Measurements from ENCODE around the gene SPTBN4.

DNA sequence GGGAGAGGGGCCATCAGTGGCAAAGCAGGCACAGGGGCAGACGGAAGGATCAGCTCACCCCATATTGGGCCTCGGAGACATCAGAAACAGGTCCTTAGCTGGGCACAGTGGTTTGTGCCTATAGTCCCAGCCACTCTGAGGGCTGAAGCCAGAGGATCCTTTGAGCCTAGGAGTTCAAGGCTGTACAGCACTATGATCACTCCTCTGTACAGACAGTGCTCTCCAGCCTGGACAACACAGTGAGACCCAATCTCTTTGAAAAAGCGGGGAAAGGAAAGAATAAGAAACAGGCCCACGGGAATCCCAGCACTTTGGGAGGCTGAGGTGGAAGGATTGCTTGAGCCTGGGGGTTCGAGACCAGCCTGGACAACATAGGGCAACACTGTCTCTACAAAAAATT is 47.0 kb upstream of the SPTBN4 start:
- no peak for TF ChIP-seq POLR2A (IDR thresholded peaks at IDR 0.05)
- TF ChIP-seq, protein P1, sequence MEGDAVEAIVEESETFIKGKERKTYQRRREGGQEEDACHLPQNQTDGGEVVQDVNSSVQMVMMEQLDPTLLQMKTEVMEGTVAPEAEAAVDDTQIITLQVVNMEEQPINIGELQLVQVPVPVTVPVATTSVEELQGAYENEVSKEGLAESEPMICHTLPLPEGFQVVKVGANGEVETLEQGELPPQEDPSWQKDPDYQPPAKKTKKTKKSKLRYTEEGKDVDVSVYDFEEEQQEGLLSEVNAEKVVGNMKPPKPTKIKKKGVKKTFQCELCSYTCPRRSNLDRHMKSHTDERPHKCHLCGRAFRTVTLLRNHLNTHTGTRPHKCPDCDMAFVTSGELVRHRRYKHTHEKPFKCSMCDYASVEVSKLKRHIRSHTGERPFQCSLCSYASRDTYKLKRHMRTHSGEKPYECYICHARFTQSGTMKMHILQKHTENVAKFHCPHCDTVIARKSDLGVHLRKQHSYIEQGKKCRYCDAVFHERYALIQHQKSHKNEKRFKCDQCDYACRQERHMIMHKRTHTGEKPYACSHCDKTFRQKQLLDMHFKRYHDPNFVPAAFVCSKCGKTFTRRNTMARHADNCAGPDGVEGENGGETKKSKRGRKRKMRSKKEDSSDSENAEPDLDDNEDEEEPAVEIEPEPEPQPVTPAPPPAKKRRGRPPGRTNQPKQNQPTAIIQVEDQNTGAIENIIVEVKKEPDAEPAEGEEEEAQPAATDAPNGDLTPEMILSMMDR (IDR thresholded peaks at IDR 0.05), result no peak

Measured in Peyer's patch (tissue), 4 donors.